ENCODE data around the gene RAD50. TPM values are rescaled to one million over a fixed set of nuclear protein-coding genes. Genes with fewer than 3 reads are reported as not detected.

RAD50 gene
- total and polyA plus RNA-seq, 2 of the 4 experiments (the other 2 are of a cell fraction) = 5.2 to 6.2 TPM

DNA sequence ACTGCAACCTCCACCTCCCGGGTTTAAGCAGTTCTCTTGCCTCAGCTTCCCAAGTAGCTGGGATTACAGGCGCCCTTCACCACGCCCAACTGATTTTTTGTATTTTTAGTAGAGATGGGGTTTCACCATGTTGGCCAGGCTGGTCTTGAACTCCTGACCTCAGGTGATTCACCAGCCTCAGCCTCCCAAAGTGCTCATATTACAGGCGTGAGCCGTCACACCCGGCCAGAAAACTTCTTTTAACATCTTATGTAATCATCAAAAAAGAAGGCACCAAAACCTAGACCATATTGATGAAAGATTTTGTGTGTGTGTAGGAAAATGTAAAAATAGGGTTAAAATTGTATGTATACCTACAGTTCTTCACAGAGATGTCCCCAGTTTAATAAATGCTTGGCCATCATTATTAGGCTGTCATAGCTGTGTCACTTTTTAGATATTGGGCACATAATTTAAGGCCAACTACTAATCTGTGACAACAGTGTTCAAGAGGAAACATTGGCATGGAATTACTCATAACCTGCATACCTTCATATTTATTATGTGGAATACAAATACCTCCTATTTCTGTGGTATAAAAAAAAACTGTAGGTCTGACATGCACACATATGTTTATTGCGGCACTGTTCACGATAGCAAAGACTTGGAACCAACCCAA, 44.4 kb downstream of the RAD50 start:
- DNase-seq = peak; percentile 6
- no peak overlapping the region for H3K27ac ChIP-seq (ENCODE audit: insufficient read depth, low read length)

More for the DNA sequence above, 44.4 kb downstream of the RAD50 start:
- H3K56ac ChIP-seq (ENCODE audit: extremely low read depth, insufficient read depth, low read length) = no peak overlapping the region
- dilution Hi-C loops (cut with HindIII; ENCODE audit: low sequenced_read_pairs, unreplicated experiment) = no loop called here
- no peak for TF ChIP-seq NFE2L2 (IDR thresholded peaks at IDR 0.05; ENCODE audit: low read depth, low read length)
- no peak for TF ChIP-seq BHLHE40 (IDR thresholded peaks at IDR 0.05; ENCODE audit: low read depth, low read length)
- TF ChIP-seq MAZ (IDR thresholded peaks at IDR 0.05; ENCODE audit: borderline replicate concordance, low read depth, low read length) = no peak
- TF ChIP-seq, protein P1, sequence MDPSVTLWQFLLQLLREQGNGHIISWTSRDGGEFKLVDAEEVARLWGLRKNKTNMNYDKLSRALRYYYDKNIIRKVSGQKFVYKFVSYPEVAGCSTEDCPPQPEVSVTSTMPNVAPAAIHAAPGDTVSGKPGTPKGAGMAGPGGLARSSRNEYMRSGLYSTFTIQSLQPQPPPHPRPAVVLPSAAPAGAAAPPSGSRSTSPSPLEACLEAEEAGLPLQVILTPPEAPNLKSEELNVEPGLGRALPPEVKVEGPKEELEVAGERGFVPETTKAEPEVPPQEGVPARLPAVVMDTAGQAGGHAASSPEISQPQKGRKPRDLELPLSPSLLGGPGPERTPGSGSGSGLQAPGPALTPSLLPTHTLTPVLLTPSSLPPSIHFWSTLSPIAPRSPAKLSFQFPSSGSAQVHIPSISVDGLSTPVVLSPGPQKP (IDR thresholded peaks at IDR 0.05; ENCODE audit: borderline replicate concordance, low read depth, low read length) = no peak
- TF ChIP-seq CEBPB (IDR thresholded peaks at IDR 0.05; ENCODE audit: low read depth, low read length) = no peak
- no peak for TF ChIP-seq MXI1 (IDR thresholded peaks at IDR 0.05; ENCODE audit: borderline replicate concordance, low read depth, low read length)
- TF ChIP-seq SMC3 (IDR thresholded peaks at IDR 0.05; ENCODE audit: low read depth, low read length) = no peak
- no peak for TF ChIP-seq RAD21 (IDR thresholded peaks at IDR 0.05; ENCODE audit: low read length)
- TF ChIP-seq, protein P2, sequence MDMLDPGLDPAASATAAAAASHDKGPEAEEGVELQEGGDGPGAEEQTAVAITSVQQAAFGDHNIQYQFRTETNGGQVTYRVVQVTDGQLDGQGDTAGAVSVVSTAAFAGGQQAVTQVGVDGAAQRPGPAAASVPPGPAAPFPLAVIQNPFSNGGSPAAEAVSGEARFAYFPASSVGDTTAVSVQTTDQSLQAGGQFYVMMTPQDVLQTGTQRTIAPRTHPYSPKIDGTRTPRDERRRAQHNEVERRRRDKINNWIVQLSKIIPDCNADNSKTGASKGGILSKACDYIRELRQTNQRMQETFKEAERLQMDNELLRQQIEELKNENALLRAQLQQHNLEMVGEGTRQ (IDR thresholded peaks at IDR 0.05; ENCODE audit: low read depth, low read length) = no peak
- no peak for TF ChIP-seq POLR2A (IDR thresholded peaks at IDR 0.05; ENCODE audit: low read depth, low read length)
- no peak for TF ChIP-seq FOS (IDR thresholded peaks at IDR 0.05; ENCODE audit: low read depth, low read length)
- TF ChIP-seq MAFK (IDR thresholded peaks at IDR 0.05; ENCODE audit: low read depth, low read length) = no peak
- no peak for TF ChIP-seq RFX5 (IDR thresholded peaks at IDR 0.05; ENCODE audit: low read depth, low read length)
- no peak for TF ChIP-seq RCOR1 (IDR thresholded peaks at IDR 0.05; ENCODE audit: insufficient replicate concordance, low read length)
- no peak for TF ChIP-seq CHD1 (IDR thresholded peaks at IDR 0.05; ENCODE audit: low read depth, low read length)
- TF ChIP-seq, protein P3, sequence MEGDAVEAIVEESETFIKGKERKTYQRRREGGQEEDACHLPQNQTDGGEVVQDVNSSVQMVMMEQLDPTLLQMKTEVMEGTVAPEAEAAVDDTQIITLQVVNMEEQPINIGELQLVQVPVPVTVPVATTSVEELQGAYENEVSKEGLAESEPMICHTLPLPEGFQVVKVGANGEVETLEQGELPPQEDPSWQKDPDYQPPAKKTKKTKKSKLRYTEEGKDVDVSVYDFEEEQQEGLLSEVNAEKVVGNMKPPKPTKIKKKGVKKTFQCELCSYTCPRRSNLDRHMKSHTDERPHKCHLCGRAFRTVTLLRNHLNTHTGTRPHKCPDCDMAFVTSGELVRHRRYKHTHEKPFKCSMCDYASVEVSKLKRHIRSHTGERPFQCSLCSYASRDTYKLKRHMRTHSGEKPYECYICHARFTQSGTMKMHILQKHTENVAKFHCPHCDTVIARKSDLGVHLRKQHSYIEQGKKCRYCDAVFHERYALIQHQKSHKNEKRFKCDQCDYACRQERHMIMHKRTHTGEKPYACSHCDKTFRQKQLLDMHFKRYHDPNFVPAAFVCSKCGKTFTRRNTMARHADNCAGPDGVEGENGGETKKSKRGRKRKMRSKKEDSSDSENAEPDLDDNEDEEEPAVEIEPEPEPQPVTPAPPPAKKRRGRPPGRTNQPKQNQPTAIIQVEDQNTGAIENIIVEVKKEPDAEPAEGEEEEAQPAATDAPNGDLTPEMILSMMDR (conservative IDR thresholded peaks at IDR 0.05; ENCODE audit: low read depth, low read length) = no peak
- no peak overlapping the region for H3K9ac ChIP-seq (ENCODE audit: low read depth, low read length)
- 0 out of 2 replicates have a peak, but pooled peaks cover 1% of the 10 kb centered on the region for H3K4me1 ChIP-seq (ENCODE audit: control insufficient read depth, insufficient read depth, low read length)
- no peak for ATAC-seq (ENCODE audit: low read depth)
- in situ Hi-C loops (cut with MboI; ENCODE audit: low sequenced_read_pairs) = no loop called here
- no peak overlapping the region for H3K4me3 ChIP-seq (ENCODE audit: insufficient read depth, low read depth, low read length)
- H3K18ac ChIP-seq (ENCODE audit: low read depth, low read length) = no peak overlapping the region
- H3K4ac ChIP-seq (ENCODE audit: low read depth, low read length) = no peak overlapping the region
- H2BK120ac ChIP-seq (ENCODE audit: low read depth, low read length) = no peak overlapping the region
- H2AK5ac ChIP-seq (ENCODE audit: low read depth, low read length) = no peak overlapping the region
- H4K91ac ChIP-seq (ENCODE audit: insufficient read depth, low read depth, low read length) = no peak overlapping the region
- no peak overlapping the region for H2BK15ac ChIP-seq (ENCODE audit: low read depth, low read length)
- H2AK9ac ChIP-seq (replicated peaks; ENCODE audit: low read depth, low read length, poor library complexity) = no peak overlapping the region
- ChIA-PET POLR2A (ENCODE audit: unreplicated experiment) (no interaction called here), CTCF (no interaction called here)
- no peak overlapping the region for H4K8ac ChIP-seq (ENCODE audit: low read depth in 2 of 2, low read length in 2 of 2)
- no peaks in the 10 kb centered on the region for H3K9me3 ChIP-seq (ENCODE audit: control insufficient read depth, insufficient read depth, low read length)
- no peak overlapping the region for H4K5ac ChIP-seq (ENCODE audit: low read depth, low read length)
- no peak overlapping the region for H3K23ac ChIP-seq (ENCODE audit: low read depth, low read length)
- H2BK20ac ChIP-seq (ENCODE audit: low read depth, low read length) = no peak overlapping the region
- no peak overlapping the region for H2AFZ ChIP-seq (replicated peaks; ENCODE audit: low read length, poor library complexity)
- H4K20me1 ChIP-seq (ENCODE audit: insufficient read depth, low read length) = no peaks in the 10 kb centered on the region
- H2BK5ac ChIP-seq (ENCODE audit: low read depth, low read length, poor library complexity, severe bottlenecking) = no peak overlapping the region
- intact Hi-C loops (cut with micrococcal nuclease) = no loop called here
- no peaks in the 10 kb centered on the region; the same call in 1 of the 2 replicates for H3K9me1 ChIP-seq (ENCODE audit: insufficient read depth, low read length)
- peaks cover 21% of the 10 kb centered on the region for H3K36me3 ChIP-seq (ENCODE audit: control insufficient read depth, insufficient read depth, low read length)
- no peak overlapping the region for H3K4me2 ChIP-seq (ENCODE audit: low read depth, low read length)
- WGBS, 2 experiments (ENCODE audit: extremely low coverage in 2 of 2, insufficient read length in 1 of 2) = no CpG with 5 or more reads among the region's 8 CpGs
- H3K27me3 ChIP-seq (ENCODE audit: control insufficient read depth, insufficient read depth, low read length) = no peaks in the 10 kb centered on the region
- H3K14ac ChIP-seq (replicated peaks; ENCODE audit: low read depth, low read length) = no peak overlapping the region
- BruUV-seq (replicated peaks) = no TSS peak
- no peaks in the 10 kb centered on the region for H3K79me1 ChIP-seq (ENCODE audit: low read depth in 1 of 2, low read length in 2 of 2)

Data from IMR-90 (cell line).